Hepatocyte (in vitro differentiated cells): ENCODE measurements around the gene CHRNB1. TPM values are rescaled to one million over a fixed set of nuclear protein-coding genes. Genes with fewer than 3 reads are reported as not detected.

ENCODE experiments used
- DNase-seq: peaks from one replicate; pipeline ENCODE4 v3.0.0-alpha.2; 2016; ENCODE audit warnings: low spot score
- H2AFZ ChIP-seq: fragments of 200-600 bp; sonication (generic); 2 replicates; pipeline ENCODE4 v1.6.0; 2016; ENCODE audit warnings: antibody characterized with exemption, mild to moderate bottlenecking
- H3K27ac ChIP-seq: fragments of 200-600 bp; sonication (generic); 2 replicates; pipeline ENCODE4 v1.5.1; 2016; ENCODE audit warnings: mild to moderate bottlenecking
- H3K27me3 ChIP-seq: fragments of 200-600 bp; sonication (generic); 2 replicates; pipeline ENCODE4 v1.6.1; 2016
- H3K36me3 ChIP-seq: fragments of 200-600 bp; sonication (generic); replicated peaks from 2 replicates; pipeline ENCODE4 v1.5.1; 2016; ENCODE audit warnings: low read depth; ENCODE audit not compliant: insufficient read depth
- H3K4me1 ChIP-seq: fragments of 200-600 bp; sonication (generic); 2 replicates; pipeline ENCODE4 v1.5.1; 2016; ENCODE audit warnings: mild to moderate bottlenecking, moderate library complexity; ENCODE audit not compliant: insufficient read depth
- H3K4me2 ChIP-seq: fragments of 200-600 bp; sonication (generic); 2 replicates; pipeline ENCODE4 v1.6.0; 2016
- H3K4me3 ChIP-seq: fragments of 200-600 bp; sonication (generic); 2 replicates; pipeline ENCODE4 v1.5.1; 2016; ENCODE audit warnings: mild to moderate bottlenecking
- H3K79me2 ChIP-seq: fragments of 200-600 bp; sonication (generic); 2 replicates; pipeline ENCODE4 v1.6.0; 2017; ENCODE audit warnings: mild to moderate bottlenecking
- H3K9me2 ChIP-seq: fragments of 200-600 bp; sonication (generic); replicated peaks from 2 replicates; pipeline ENCODE4 v1.6.0; 2017; ENCODE audit warnings: mild to moderate bottlenecking; ENCODE audit not compliant: insufficient read depth
- H3K9me3 ChIP-seq: fragments of 200-600 bp; sonication (generic); 2 replicates; pipeline ENCODE4 v1.5.1; 2016; ENCODE audit warnings: low read depth, mild to moderate bottlenecking
- H4K20me1 ChIP-seq: fragments of 200-600 bp; sonication (generic); 2 replicates; pipeline ENCODE4 v1.6.0; 2016; ENCODE audit warnings: mild to moderate bottlenecking; ENCODE audit not compliant: insufficient read depth, poor library complexity, severe bottlenecking
- CTCF ChIP-seq: fragments of 200-600 bp; sonication (generic); IDR thresholded peaks from 2 replicates; pipeline ENCODE4 v1.5.1; 2016; ENCODE audit warnings: antibody characterized with exemption, mild to moderate bottlenecking; ENCODE audit not compliant: poor library complexity
- EZH2 ChIP-seq: fragments of 200-600 bp; sonication (generic); IDR thresholded peaks from 2 replicates; pipeline ENCODE4 v1.6.1; 2016; ENCODE audit warnings: antibody characterized with exemption, mild to moderate bottlenecking, borderline replicate concordance
- EZH2phosphoT487 ChIP-seq: fragments of 200-600 bp; sonication (generic); IDR thresholded peaks from one replicate; pipeline ENCODE4 v1.6.1; 2018; ENCODE audit warnings: antibody characterized with exemption, mild to moderate bottlenecking, low read depth, moderate library complexity; ENCODE audit not compliant: unreplicated experiment, severe bottlenecking
- WGBS: methylation state at CpG from one replicate; pipeline ENCODE4 v1.1.6; 2016; ENCODE audit warnings: low lambda C conversion rate; ENCODE audit errors: missing lambda C conversion rate; 5-methylcytosine and 5-hydroxymethylcytosine counted together
- polyA plus RNA-seq: library from polyadenylated mRNA; unstranded; fragments of >200 nt; fragmentation: Nextera tagmentation; extraction: Ambion mirVana; gene quantifications from 2 replicates; pipeline ENCODE4 v1.2.1, GENCODE V29; 2016
- total RNA-seq: library from RNA; depleted of rRNA; stranded (reverse); fragments of >200 nt; gene quantifications from 2 replicates; pipeline ENCODE4 v1.2.3, GENCODE V29; 2014

The CHRNB1 gene
- total and polyA plus RNA-seq, 2 experiments from 2014 or later: 10.9 to 17.5 TPM

- no peaks in the 10 kb centered on the region for H3K27me3 ChIP-seq
- no peak within 1 kb of the TSS for H2AFZ ChIP-seq
- H3K79me2 ChIP-seq: no peaks in the 10 kb centered on the region
- H3K4me3 ChIP-seq: no peak within 1 kb of the TSS
- WGBS: 84% methylated on average over 7 of the region's 7 CpGs
- no peak within 1 kb of the TSS for H3K27ac ChIP-seq
- no peak for DNase-seq
- no peak within 1 kb of the TSS for H3K4me2 ChIP-seq
- H3K4me1 ChIP-seq: no peaks in the 10 kb centered on the region
- no peaks in the 10 kb centered on the region for H3K9me3 ChIP-seq
- no peaks in the 10 kb centered on the region for H4K20me1 ChIP-seq
- TF ChIP-seq EZH2phosphoT487 (no peak), EZH2 (no peak), CTCF (no peak)
- no peaks in the 10 kb centered on the region for H3K9me2 ChIP-seq
- H3K36me3 ChIP-seq: no peaks in the 10 kb centered on the region
Measured at GRCh38 chr17:7425316-7425715, 19.5 kb upstream of the CHRNB1 start, which contains the start of gene SPEM2. TSS of gene SPEM2 (plus strand) at chr17:7425616. CDS start at chr17:7425689, 73 bp downstream.

GRCh38 chr17:7425756-7426155 is 19.1 kb upstream of the CHRNB1 start:
- WGBS: 87% methylated on average over 8 of the region's 8 CpGs
- Histone ChIP-seq H3K36me3 (no peaks in the 10 kb centered on the region), H3K9me2 (no peaks in the 10 kb centered on the region), H3K4me1 (no peaks in the 10 kb centered on the region), H4K20me1 (no peaks in the 10 kb centered on the region), H2AFZ (no peak overlapping the region), H3K27ac (no peak overlapping the region), H3K79me2 (no peaks in the 10 kb centered on the region), H3K4me3 (no peak overlapping the region), H3K4me2 (no peak overlapping the region), H3K9me3 (no peaks in the 10 kb centered on the region), H3K27me3 (no peaks in the 10 kb centered on the region)
- TF ChIP-seq CTCF (no peak), EZH2 (no peak), EZH2phosphoT487 (no peak)
- no peak for DNase-seq

- Histone ChIP-seq H3K36me3 (no peaks in the 10 kb centered on the region), H3K9me2 (no peaks in the 10 kb centered on the region), H3K27ac (no peak overlapping the region), H3K79me2 (no peaks in the 10 kb centered on the region), H3K4me1 (no peaks in the 10 kb centered on the region), H3K4me3 (no peak overlapping the region), H4K20me1 (no peaks in the 10 kb centered on the region), H2AFZ (no peak overlapping the region), H3K27me3 (no peaks in the 10 kb centered on the region), H3K4me2 (no peak overlapping the region), H3K9me3 (no peaks in the 10 kb centered on the region)
- TF ChIP-seq CTCF (no peak), EZH2 (no peak), EZH2phosphoT487 (no peak)
- 96% methylated on average over 32 of the region's 33 CpGs for WGBS
- no peak for DNase-seq
Measured at GRCh38 chr17:7426203-7426863, 18.5 kb upstream of the CHRNB1 start.
